Osteocyte (in vitro differentiated cells): Measurements from ENCODE around the gene SIPA1L3. TPM values are rescaled to one million over a fixed set of nuclear protein-coding genes. Genes with fewer than 3 reads are reported as not detected.

Experiments
- DNase-seq: peaks from one replicate; pipeline ENCODE4 v3.0.0; 2021; ENCODE audit warnings: mixed read lengths; ENCODE audit not compliant: unreplicated experiment; ENCODE audit errors: extremely low spot score
- H3K27ac Mint-ChIP-seq: one replicate; pipeline ENCODE4 v1.8.0; 2021; ENCODE audit warnings: mild to moderate bottlenecking, mixed read lengths; ENCODE audit not compliant: unreplicated experiment
- H3K27me3 Mint-ChIP-seq: one replicate; pipeline ENCODE4 v1.8.0; 2021; ENCODE audit warnings: mixed read lengths; ENCODE audit not compliant: unreplicated experiment
- H3K36me3 Mint-ChIP-seq: one replicate; pipeline ENCODE4 v1.8.0; 2021; ENCODE audit warnings: mixed read lengths; ENCODE audit not compliant: unreplicated experiment
- H3K4me1 Mint-ChIP-seq: one replicate; pipeline ENCODE4 v1.8.0; 2021; ENCODE audit warnings: mixed read lengths; ENCODE audit not compliant: unreplicated experiment
- H3K4me3 Mint-ChIP-seq: one replicate; pipeline ENCODE4 v1.8.0; 2021; ENCODE audit warnings: mild to moderate bottlenecking, moderate library complexity, mixed read lengths; ENCODE audit not compliant: unreplicated experiment
- H3K9me3 Mint-ChIP-seq: one replicate; pipeline ENCODE4 v1.8.0; 2021; ENCODE audit warnings: mixed read lengths; ENCODE audit not compliant: unreplicated experiment
- total RNA-seq: library from RNA; stranded (reverse); gene quantifications from 2 replicates; pipeline ENCODE4 v1.2.1, GENCODE V29; 2021
- TF ChIP-seq, protein P1 (sequence below): fragments of 200-600 bp; sonication (generic); IDR thresholded peaks from 2 replicates; pipeline ENCODE4 v1.5.0; 2021; ENCODE audit warnings: antibody characterized with exemption, mild to moderate bottlenecking, moderate library complexity

The SIPA1L3 gene
- total RNA-seq, 1 donor from 2014 or later: 27.1 TPM

DNA sequence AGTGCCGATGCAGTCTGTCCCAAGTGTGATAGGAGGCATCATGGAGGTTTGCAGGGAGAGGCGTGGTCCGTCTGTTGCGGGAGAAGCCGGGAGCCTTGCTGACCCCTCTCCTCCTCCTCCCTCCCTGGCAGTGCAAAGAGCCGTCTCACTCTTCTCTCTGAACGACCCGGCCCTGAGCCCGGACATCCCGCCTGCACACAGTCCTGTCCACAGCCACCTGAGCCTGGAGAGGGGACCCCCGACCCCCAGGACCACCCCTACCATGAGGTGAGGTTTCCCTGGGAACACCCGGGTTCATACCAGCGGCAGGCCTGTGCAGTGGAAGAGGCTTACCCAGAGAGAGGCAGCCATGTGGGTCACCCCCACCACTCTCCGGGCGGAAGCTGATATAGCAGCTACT, 294.7 kb downstream of the SIPA1L3 start:
- no peaks in the 10 kb centered on the region for H3K27me3 Mint-ChIP-seq
- no peaks in the 10 kb centered on the region for H3K4me1 Mint-ChIP-seq
- H3K4me3 Mint-ChIP-seq: no peak overlapping the region
- no peak overlapping the region for H3K27ac Mint-ChIP-seq
- TF ChIP-seq, protein P1, sequence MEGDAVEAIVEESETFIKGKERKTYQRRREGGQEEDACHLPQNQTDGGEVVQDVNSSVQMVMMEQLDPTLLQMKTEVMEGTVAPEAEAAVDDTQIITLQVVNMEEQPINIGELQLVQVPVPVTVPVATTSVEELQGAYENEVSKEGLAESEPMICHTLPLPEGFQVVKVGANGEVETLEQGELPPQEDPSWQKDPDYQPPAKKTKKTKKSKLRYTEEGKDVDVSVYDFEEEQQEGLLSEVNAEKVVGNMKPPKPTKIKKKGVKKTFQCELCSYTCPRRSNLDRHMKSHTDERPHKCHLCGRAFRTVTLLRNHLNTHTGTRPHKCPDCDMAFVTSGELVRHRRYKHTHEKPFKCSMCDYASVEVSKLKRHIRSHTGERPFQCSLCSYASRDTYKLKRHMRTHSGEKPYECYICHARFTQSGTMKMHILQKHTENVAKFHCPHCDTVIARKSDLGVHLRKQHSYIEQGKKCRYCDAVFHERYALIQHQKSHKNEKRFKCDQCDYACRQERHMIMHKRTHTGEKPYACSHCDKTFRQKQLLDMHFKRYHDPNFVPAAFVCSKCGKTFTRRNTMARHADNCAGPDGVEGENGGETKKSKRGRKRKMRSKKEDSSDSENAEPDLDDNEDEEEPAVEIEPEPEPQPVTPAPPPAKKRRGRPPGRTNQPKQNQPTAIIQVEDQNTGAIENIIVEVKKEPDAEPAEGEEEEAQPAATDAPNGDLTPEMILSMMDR: no peak
- peaks cover 8% of the 10 kb centered on the region for H3K36me3 Mint-ChIP-seq
- DNase-seq: no peak
- no peaks in the 10 kb centered on the region for H3K9me3 Mint-ChIP-seq

DNA sequence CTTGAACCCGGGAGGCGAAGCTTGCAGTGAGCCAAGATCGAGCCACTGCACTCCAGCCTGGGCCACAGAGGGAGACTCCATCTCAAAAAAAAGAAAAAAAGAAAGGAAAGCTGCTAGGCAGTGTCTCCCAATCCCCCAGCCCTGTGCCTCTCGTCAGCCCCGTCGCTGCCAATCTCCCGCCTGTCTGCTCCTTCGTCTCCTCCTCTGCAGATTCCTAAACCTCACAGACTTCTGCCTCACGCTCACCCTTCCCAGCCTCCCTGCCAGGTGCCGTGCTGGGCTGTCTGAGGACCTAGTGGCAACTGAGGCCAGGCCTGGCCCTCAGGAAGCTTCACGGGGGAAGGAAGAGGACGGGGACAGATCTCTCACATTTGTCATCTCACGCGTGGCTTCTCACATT, 295.5 kb downstream of the SIPA1L3 start:
- no peak for DNase-seq
- Mint-ChIP-seq H3K27me3 (no peaks in the 10 kb centered on the region), H3K36me3 (peaks cover 8% of the 10 kb centered on the region), H3K4me1 (no peaks in the 10 kb centered on the region), H3K9me3 (no peaks in the 10 kb centered on the region), H3K4me3 (no peak overlapping the region), H3K27ac (no peak overlapping the region)
- TF ChIP-seq, protein P1: no peak

DNA sequence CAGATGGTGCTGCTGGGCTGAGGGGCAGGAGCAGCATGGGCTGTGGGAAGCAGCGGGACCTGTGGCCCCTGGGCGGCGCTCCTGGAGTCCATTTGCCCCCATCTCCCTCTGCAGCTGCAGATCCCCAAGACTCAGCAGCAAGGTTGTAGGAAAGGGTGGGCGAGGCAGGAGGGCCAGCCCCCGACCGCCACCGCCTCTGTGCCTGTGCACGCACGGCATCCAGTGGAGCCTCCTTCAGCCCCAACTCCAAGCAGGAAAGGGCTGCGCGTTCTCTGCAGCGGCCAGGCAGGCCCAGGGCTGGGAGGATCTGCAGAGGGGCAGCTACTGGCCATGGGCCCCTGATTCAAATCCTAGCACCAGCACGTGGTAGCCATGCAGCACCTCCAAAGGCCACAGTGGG, 296.2 kb downstream of the SIPA1L3 start:
- no peak overlapping the region for H3K4me3 Mint-ChIP-seq
- no peaks in the 10 kb centered on the region for H3K27me3 Mint-ChIP-seq
- no peaks in the 10 kb centered on the region for H3K4me1 Mint-ChIP-seq
- no peak overlapping the region for H3K27ac Mint-ChIP-seq
- peaks cover 8% of the 10 kb centered on the region for H3K36me3 Mint-ChIP-seq
- TF ChIP-seq, protein P1: no peak
- H3K9me3 Mint-ChIP-seq: no peaks in the 10 kb centered on the region
- no peak for DNase-seq

DNA sequence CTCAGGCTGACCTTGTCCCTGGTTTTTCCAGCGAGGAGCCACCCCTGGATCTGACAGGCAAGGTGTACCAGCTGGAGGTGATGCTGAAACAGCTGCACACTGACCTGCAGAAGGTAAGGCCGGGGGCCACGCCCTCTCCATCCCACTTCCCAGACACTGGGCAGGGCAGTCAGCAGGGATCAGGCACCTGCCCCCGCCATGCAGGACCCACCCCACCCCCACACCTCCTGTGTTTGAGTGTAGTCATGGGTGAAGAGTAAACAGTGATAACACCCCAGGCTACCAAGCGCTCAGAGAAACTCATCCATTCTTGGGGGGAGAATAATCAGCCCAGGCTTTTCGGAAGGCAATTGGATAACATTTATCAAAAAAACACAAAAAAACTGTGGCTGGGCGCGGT, 297.1 kb downstream of the SIPA1L3 start:
- Mint-ChIP-seq H3K4me3 (no peak overlapping the region), H3K9me3 (no peaks in the 10 kb centered on the region), H3K36me3 (peaks cover 8% of the 10 kb centered on the region), H3K27ac (no peak overlapping the region), H3K4me1 (no peaks in the 10 kb centered on the region), H3K27me3 (no peaks in the 10 kb centered on the region)
- TF ChIP-seq, protein P1: no peak
- no peak for DNase-seq

DNA sequence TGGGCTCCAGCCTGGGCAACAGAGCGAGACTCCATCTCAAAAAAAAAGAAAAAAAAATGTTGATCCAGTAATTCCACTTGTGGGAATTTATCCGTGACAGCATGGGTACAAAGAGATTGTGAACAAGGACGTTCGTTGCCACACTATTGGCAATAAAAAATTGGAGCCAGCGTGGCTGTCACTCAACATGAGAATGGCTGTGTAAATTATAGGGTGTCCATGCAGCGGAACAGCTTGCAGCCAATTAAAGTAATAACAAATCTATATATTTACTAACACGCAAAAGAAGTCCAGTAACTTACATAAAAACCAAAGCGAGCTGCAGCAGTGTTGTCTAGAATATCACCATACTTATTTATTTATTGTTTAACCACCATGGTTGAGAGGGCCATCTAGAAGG, 297.7 kb downstream of the SIPA1L3 start:
- Mint-ChIP-seq H3K4me3 (no peak overlapping the region), H3K4me1 (peaks cover 6% of the 10 kb centered on the region), H3K27me3 (peaks cover 3% of the 10 kb centered on the region), H3K9me3 (no peaks in the 10 kb centered on the region), H3K27ac (no peak overlapping the region), H3K36me3 (peaks cover 8% of the 10 kb centered on the region)
- TF ChIP-seq, protein P1: no peak
- no peak for DNase-seq
